Femur (tissue), 1 donor: Measurements from ENCODE around the gene CARD18.
"Not testable (repeated sequence)": the region's sequence is repeated elsewhere in the genome, so short reads cannot be mapped to it uniquely, and the experiment has no call there.

Source experiments
- DNase-seq: peaks from one replicate; pipeline ENCODE4 v3.0.0-alpha.2; 2017

CARD18 gene

GRCh38 chr11:105132716-105133511 lies 6.7 kb downstream of the CARD18 start:
- DNase-seq, result no peak

DNA sequence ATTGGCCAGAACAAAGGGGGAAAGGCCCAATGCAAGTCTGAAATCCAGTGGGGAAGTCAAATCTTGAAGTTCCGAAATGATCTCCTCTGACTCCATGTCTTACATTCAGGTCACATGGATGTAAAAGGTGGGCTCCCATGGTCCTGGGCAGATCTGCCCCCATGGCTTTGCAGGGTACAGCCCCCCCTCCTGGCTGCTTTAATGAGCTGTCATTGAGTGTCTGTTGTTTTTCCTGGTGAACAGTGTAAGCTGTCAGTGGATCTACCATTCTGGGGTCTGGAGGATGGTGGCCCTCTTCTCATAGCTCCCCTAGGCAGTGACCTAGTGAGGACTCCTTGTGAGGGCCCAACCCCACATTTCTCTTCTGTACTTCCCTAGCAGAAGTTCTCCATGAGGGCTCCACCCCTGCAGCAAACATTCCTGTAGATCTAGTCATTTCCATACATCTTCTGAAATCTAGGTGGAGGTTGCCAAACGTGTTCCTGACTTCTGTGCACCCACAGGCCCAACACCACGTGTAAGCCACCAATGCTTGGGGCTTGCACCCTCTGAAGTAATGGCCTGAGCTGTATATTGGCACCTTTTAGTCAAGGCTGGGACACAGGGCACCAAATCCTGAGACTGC lies 9.3 kb downstream of the CARD18 start:
- DNase-seq, result no peak

GRCh38 chr11:105124756-105125155 lies 14.8 kb downstream of the CARD18 start:
- no peak for DNase-seq

GRCh38 chr11:105111145-105111944 lies 28.2 kb downstream of the CARD18 start:
- no peak for DNase-seq

- DNase-seq, result no peak
Measured at GRCh38 chr11:105110688-105111030, 28.9 kb downstream of the CARD18 start.

DNA sequence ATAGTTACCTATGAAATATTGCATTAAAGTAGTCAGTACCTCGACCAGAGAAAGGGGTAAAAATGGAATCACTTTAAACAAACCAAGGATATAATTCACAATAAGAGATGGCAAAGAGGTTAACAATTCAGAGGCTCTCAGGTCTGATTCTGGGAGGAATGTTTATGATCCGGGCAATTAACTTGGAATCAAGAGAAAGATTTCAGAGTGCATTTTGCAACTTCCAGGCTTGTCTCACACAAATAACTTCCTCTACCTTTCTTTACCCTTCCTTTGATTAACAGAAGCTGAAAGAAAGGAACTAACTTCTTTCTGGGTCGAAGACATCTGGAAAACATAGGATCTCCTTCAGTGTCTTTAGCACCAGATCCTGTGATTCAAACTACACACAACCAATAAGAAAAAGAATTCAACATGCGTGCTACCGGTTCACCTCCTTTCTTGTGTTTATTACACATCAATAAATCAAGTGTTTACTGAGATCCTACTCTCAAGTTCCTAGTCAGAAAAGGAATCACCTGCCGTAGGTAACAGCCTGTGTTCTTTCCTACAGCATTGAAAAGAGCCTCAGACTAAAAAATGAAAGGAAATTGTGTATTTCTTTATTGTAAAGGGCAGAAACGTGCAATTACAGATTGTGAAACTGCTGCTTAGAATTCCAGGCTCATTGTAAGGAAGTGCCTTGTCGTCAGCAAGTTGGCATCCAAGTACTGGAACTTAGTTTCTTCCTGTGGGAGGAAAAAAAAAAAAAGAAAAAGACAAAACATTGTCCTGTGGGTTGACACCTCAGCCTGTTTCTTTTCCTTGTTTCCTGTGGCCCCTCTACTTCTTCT lies 29.5 kb downstream of the CARD18 start:
- no peak for DNase-seq

- no peak for DNase-seq
Measured at GRCh38 chr11:105109321-105109720, 30.2 kb downstream of the CARD18 start.

- DNase-seq, result no peak
Measured at GRCh38 chr11:105108247-105108646, 31.3 kb downstream of the CARD18 start.

DNA sequence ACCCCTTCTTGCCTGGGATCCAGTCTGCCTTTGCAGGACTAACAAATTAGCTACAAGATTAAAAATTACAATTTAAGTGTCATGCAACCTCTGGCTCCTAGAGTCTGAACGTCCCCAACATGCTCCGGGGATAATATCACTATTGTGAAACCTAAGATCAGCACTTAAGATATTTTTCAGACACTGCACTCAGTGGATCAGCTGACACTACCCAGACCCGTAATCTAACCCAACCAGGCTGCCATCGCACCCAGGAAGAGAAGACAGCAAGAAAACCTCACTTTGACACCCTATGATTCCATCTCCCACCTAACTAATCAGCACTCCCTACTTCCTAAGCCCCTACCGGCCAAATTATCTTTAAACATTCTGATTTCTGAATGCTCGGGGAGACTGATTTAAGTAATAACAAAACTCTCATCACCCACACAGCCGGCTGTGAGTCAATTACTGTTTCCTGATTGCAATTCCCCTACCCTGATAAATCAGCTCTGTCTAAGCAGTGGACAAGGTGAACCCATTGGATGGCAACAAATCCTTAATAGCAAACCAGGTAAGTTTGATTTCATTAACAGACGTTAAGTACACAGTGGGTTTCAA lies 32.2 kb downstream of the CARD18 start:
- not testable (repeated sequence) for DNase-seq

GRCh38 chr11:105106140-105106539 lies 33.4 kb downstream of the CARD18 start:
- DNase-seq, result no peak

GRCh38 chr11:105104292-105104691 lies 35.3 kb downstream of the CARD18 start:
- DNase-seq, result no peak

DNA sequence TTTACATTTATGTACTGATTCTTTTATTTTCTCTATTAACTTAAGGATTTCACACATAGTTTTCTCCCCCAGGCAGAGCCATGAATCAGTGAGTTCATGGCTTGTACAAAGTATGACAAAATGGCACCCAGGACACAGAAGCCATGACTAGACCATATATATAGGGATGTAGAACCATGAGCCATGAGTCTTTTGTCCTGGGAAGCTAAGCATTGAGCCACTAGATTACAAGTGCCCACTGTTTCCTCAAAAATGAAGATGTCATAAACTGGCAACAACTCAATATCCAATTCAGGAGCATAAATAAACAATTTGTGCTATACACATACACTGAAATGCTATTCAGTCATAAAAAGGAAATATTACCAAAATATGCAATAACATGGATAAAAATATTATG lies 36.2 kb downstream of the CARD18 start:
- DNase-seq, result no peak

GRCh38 chr11:105102079-105102581 lies 37.4 kb downstream of the CARD18 start:
- not testable (repeated sequence) for DNase-seq

DNA sequence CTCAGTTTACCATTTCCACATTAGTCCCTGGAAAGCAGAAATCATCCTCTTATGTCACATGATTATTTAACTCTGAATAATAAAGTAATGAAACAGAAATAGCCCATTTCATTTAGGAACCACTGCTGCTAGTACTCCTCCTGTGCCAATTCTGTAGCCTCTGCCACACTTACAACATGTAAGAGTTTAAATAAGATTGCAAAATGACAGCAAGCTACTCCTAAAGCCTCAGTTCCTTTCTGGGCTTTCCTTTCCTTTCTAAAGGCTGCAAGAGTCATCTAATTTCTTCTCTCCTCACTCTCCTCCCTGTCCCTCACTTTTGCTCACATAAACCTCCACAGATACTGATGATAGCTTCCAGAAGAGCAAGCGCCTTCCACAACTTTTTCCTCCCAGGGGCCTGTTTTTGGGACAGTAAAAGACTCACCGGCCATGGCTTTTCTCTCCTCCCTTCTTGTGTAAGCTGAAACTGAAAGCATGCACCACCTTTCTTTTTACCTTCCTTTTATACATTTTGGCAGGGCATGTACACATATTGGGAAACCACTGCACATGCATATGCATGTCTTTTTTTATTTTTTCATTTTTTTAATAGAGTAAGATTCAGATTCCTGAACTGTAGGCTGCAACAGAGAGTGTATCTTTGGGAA lies 38.5 kb downstream of the CARD18 start:
- no peak for DNase-seq

- DNase-seq, result no peak
Measured at GRCh38 chr11:105100206-105100605, 39.4 kb downstream of the CARD18 start.

GRCh38 chr11:105099594-105099993 lies 40.0 kb downstream of the CARD18 start:
- DNase-seq, result not testable (repeated sequence)

- DNase-seq, result no peak
Measured at GRCh38 chr11:105092256-105093239, 47.0 kb downstream of the CARD18 start.
